GM21619 (cell line): ENCODE measurements around the gene PCED1B.

Experiments
- ATAC-seq: cut with Tn5 transposase; IDR thresholded peaks from one replicate; pipeline ENCODE4 v1.9.1; 2021; ENCODE audit not compliant: unreplicated experiment

The PCED1B gene

DNA sequence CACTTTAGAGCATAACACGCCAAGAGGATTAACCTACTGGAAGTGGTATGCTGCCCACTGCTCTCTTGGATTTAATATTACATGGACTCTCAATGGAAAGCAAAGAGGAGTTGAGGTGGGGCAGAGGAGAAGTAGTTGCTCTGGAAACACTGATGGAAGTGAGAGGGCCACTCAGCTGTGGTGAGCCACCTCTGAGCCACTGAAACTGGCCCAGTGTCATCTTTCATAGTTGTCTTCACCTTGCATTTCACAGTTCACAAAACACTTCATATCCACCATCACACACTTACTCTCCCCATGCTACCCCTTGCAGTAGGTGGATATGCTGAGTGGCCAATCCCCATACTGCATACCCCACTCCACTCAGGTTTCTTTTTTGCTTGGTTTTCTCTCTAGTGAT, 12.2 kb upstream of the PCED1B start:
- no peak for ATAC-seq

DNA sequence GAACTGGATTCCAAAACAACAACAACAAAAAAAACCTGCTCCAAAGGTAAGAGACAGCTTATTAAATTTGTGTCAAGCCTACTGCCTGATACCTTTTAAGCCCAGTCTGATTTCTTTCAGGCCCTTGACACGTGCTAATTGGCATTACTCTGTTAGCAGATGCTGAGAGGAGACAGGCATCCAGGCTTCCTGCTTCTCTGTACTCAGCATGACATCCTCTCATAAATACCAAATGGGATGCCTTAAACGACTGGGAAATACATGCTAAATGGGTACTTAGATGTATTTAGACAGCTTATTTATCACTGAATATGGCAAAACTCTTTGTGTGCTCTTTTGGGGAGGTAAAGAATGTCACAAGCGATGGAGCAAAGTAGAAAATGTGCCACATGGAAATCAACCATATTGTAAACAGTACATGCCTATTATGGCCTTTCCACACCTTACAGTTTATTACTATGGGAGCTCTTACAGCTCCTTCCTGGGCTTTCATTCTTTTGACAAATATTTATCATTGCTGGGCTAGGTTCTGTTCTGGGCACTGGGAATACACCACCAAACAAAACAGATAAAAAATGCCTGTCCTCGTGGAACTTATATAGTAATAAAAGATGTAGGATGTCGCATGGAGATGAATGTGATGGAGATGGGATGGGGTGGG, 11.5 kb upstream of the PCED1B start:
- no peak for ATAC-seq

DNA sequence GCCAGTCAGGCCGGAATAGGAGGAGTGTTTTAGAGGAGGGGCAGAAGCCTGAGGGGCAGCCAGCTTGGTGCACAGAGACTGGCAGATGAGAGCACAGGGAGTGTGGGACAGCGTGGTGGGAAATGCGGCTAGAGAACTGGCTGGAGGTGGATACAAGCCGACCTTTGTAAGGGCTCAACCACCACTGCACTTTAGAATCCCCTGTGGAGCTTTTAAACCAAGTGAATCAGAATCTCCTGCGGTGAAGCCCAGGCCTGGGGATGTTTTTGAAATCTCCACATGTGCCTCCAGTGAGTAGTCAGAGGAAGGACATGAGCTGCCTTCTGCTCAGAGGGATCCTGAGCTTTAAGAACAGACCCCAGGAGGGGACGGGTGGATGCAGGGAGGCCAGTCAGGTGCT, 10.9 kb upstream of the PCED1B start:
- ATAC-seq: no peak

DNA sequence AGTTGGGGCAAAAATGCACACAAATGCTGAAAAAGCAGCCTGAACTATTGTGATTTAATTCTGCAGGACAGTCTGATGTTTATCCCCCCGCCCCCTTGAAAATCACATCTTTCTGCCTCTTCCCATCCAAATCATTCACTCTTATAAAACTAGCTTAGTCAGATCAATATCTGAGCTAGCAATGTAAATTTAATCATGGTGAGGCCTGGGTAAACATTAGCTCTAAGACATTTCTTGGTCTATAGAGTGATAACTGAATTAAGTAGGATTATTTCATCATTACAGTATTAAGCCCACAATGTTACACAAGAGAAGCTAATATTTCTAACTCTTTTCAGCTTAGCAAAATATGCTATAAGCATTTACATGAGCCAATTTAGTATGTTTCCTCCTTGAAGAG, 9.1 kb upstream of the PCED1B start:
- no peak for ATAC-seq

DNA sequence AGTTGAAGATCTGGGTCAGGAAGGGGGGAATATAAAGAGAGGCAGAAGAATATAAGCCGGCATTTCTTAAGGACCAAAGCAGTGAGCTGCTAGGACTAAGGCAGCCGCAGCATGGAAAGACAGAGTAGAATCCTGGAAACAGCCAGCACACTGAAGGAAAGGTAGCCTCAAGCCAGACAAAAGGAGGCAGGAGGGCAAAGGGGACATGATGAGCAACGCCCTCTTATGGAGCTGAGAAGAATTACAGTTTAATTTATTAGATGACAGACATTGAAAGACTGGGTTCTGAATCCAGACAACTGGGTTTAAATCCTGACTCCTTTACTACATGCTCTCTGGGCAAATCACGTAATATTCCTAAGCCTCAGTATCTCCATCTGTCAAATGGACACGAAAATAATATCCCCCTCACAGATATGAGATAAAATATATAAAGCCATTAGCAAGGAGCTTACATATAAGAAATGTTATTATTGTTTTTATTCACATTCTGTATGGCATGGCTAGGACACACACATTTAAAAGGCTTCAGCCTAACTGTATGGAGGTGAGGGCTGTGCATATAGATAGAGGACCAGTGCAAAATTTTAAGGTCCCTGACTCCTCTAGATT, 8.1 kb upstream of the PCED1B start:
- no peak for ATAC-seq

DNA sequence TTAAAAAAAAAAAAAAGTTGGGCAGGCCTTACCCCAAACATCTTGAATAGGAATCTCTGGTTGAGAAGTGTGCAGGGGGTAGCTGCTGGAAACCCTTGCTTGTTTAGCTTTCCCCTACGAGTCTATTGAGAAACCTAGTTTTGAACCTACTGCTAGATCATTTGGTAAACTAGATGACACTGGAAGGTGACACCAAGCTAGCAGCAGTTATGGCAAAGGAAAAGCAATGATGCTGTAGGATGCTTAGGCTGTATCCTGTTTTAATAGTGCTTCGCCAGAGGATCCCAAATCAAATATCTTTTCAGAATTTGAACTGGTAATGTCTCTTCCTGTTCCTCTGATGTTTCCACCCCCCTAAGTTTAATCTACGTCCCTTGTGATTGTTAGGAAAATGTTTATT, 5.5 kb upstream of the PCED1B start:
- no peak for ATAC-seq

DNA sequence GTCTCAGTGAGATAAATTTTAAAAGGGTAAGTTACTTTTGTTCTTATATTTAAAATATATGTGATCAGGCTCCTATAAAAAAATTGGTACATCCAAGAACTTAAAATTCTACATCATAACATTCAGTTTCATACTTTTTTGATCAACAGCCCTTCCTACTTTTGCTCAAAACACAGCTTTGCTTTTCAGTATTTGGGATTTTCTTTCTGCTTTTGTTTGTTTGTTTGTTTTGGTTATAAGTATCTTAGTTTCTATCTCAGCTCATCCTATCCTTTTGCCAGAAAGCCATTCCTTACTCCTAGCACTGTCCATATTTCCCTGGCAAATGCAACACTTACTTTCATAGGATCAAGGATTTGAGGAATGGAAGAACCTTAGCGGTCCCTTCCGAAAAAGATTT, 4.7 kb upstream of the PCED1B start:
- ATAC-seq: no peak

DNA sequence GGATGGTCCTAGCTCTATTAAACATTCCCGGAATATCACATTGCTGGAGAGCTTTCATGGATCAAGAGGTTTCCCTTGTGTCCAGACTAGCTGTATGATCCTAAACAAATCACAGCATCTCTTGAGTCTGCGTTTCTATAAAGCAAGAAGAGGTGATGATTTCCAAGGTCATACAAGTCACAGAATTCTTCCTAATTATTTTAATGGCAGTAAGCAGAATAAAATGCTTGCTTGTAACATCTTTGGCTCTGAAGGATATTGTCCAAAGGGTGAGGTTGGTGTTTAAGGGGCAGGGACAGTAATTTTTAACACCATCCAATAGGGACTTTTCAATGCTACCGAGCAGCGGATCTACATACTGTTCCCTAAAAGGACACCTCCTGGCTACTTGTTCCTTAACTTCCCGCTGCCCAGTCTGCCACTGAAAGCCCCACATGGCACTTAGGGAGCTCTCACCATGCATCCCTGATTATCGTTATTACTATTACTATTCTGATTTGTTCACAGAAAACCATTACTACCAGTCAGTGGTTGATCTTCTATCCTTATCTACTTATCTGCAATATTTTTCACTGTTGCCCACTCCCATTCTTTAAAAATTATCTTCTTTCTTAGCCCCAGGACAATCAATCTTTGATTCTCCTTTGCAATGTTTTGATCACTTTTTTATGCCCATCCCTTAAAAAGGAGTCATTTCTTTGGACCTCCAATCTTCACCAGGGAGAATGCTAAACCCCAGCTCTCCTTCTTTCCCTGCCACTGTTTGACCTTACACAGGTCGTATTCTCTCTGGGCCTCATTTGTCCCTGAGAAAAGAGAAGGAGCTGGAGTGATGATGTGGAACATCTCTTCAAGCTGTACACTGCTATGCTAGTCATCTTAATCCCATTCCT, 4.0 kb upstream of the PCED1B start:
- ATAC-seq: no peak

DNA sequence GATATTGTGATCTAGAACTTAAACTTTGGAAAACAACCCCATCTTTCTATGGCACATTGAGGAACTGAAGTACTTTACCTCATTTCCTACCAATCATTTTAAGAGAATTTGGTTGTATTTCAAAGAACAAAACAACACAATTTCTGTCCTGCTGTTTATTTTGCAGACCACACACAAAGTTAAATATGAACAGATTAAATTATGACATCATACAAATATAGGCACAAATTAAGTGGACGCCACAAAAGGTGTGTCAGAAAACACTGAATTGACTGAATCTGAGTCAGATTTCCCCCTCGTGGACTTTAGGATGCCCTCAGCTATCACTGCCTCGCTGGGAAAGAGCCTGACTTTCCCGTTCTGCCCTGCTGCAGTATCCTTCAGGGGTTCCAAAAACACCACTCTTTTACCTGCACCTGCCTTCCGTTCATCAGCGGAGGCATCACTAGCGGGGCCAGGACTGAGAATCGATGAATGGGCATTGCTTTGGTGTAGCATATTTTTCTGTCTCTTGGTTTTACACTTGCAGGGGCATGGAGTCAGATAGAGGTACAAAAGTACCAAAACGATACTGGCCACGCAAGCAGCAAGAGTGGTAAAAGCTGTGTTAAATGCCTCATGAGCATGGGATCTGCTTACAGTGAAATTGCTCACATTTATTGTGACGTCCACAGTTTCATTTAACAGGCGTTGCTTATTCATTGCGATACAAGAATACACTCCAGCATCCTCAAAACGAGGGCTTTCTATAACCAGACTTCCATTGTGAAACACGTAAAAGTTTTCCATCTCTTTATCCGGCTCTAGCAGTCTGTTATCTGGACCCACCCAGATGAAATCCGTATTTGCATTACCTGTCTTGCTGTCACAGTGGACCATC, 2.0 kb upstream of the PCED1B start:
- ATAC-seq: no peak

DNA sequence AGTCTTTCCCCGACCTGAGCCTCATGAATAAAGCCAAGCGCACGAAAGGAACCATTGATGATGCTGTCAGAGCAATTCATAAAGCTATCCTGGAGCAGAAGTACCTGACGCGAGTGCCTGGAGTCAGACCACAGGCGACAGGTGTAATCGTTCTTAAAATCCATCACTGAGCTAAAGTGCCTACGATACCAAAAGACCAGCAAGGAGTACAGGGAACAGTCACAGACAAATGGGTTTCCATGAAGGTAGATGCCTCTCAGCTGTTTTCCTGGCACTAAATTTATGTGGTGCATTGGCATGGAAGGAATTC, 1.4 kb upstream of the PCED1B start:
- ATAC-seq: no peak

DNA sequence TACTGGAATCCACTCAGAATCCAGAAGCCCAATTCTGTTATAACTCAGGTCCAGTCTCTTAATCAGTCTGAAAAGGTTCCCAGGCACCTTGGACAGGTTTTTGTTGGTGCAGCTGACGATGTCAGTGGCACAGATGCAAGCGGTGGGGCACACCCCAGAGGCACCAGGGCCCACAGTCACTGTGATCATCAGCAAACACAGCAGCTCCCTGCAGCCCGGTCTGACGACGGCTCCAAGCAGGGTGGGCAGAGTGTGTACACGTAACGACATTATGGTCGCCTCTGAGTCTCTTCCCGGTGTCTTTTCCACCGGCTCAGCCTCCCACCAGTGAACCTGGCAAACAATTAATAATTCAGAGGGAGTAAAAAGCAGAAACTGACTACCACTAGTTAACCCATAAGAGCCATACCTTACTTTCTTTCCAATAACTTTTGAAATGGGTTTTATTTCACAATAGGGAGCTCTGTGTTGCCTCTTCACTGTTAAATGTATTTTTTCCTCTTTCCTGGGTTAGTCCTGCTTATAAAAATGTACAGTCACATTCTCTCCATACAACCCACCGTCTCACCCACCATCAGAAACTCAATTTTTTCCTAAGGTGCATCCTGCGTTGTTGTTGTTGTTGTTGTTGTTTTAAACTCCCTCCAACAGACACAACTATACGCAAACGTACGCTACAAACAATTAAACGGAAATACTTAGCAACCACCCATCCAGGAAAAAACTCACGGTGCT, 521 bp upstream of the PCED1B start:
- ATAC-seq: no peak

DNA sequence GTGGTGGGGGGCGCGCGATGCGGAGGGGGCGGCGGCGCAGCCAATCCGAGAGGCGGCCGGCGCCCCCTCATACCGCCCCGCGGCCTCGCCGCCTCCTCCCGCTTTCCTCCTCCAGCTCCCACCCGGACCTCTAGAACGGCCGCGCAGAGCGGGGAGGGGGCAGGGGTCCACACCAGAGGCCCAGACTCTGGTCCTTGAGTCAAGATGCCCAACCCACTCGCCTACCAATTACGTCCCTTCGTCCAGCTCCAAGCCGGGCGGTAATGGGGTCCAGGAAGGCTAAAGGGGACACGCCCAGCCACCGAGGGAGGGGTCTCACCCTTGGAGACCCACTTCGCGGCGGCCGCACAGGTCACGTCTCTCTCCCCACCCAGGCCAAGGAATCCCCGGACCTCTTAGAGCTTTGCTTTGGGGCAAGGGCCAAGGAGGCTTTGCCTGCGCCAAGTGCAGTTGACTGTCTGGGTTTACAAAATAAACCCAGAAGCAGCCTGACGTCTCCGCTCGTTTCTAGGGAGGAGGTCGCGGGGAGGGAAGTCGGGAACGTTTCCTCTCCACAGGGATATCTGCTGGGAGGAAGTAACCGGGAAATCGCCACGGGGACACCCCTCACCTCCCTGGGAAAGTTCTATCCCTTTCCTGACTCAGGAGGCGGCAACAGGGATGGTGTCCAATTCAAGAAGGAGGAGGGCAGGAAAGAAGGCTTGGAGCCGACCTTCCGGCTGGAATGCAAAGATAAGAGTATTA, 732 bp downstream of the PCED1B start:
- ATAC-seq: peak; percentile 30

DNA sequence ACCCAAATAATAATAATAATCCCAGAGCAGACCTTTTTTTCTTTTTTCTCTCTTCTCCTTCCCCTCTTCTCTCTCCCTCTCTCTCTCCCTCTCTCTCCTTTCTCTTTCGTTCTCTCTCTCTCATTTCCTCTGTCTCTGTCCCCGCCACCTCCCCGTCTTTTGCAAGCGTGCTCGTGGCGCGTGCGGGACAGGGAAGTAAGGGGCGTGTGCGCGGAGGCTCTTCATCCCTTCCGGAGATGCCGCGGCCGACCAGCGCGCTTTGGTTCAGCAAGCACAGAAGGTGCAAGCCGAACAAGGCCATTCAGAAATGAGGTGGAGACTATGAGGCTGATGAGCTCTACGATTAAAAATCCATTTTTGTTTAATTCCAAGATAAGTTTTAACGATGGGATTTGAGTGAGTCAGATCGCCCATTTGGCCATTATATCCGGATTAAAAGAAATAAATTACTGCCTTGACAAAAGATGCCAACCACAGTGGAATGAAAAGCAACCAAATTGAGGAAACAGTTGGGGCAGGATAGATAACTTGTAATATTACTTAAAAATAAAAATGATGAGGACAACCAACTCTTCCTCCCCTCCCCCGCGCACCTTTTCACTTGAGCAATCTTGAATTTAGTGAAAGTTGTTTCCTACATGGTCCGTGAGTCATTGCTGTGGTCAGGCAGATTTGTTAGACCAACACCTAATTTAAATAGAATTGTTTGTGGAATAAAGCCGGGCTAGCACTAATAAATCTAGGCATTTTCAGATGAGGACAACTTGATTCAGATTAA, 1.5 kb downstream of the PCED1B start:
- ATAC-seq: no peak

DNA sequence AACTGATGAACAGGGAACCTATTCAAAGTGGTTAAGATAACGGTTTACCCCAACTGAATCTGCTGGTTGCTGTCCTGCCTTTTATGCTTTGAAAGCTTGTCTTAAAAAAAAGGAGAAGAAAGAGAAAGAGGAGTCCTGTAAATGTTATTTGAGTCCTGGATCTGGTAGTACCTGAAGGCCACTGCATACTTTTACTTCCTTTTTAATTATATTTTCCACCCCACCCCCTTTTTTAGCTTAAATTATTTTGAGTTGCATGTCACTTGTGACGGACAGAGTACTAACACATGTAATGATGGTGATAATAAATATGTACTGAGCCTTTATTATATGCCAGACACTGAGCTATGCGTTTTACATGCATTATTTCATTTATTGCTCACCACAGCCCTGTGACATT, 2.9 kb downstream of the PCED1B start:
- ATAC-seq: no peak

DNA sequence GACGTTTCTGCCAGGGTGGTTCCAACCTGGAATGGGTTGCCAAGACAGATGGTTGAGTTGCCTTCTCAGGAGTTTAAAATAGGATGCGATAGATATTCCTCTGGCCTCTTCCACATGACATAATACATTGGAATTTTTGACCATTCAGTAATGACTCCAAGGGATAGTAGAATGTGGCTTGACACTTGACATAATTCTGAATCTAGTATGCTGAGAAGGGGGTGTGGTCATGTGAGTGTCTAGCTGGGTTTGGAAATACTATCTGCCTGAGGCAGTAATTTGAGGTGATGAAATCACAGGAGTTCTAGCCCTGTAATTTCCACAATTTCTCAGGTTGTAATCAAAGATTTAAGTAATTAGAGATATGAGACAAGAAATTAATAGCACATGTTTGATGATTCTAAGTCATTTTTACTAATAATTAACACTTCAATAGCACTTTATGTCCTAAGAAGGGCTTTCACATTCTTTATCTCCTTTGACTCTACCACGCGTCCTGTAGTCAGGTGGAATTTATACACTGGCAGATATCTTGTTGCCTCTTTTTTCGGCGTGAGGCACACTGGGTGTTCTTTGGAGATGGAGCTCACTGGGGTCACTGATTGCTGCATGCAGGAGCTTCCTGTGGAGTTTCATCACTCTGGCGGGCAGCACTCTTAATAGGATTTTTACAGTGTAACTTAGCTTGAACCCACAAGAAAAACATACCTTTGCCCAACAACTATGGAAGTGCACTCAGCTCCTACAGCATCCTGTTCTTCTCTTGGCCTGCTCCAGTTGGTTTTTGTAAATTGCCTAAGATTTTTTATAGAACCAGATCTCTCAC, 3.6 kb downstream of the PCED1B start:
- no peak for ATAC-seq

DNA sequence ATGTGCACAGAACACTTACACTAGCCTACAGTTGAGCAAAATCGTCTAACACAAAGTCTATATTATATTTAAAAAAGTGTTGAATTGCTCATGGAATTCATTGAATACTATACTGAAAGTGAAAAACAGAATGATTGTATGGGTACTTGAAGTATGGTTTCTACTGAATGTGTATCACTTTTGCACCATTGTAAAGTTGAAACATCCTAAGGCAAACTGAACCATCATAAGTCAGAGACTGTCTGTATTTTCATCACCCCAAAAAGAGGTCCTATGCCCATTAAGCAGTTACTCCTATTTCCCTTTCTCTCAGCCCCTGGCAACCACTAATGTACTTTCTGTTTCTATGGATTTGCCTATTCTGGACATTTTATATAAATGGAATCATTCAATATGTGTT, 4.8 kb downstream of the PCED1B start:
- no peak for ATAC-seq

DNA sequence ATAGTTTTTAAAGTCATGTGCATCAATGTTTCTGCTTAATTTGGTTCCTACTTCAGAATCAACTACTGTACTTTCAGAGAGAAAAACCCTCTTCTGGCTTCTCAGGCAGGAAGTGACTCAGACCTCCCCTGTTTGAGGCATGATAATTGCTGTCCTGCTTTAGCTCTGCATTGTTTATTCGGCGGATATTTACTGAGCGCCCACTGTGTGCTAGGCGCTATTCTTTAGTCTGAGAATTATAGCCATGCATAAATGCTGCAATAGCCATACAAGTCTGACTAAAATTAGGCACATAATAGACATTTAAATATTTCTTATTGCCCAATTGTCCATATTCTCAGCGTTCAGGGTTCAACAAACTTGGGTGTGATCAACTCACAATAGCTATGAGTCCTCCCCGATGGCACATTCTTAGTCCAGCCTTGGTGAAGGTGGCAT, 6.4 kb downstream of the PCED1B start:
- no peak for ATAC-seq

DNA sequence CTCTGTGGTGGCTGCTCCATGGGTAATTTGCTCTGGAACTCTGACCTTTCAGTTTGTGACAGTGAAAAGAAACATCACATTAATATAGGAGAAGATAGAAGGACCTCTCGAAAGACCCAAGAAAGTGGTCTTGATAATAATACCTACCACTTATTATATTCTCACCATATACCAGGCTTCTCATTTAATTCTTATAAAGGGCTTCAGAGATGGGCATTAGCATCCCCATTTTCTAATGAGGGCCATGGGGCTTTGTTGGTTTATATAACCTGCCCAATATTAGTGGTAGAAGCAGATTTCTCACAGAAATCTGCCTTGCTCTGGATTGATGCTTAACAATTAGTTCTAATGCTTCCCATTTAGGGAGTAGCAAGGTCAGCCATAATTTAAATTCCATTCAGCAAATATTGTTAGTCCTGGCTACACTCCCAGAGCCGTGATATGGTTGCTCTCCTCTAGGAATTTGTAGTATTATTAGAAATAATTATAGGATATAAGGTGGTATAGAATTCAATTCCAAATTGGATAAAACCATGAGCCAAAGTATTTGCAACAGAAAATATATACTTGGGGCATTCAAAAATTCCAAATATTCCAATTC, 7.8 kb downstream of the PCED1B start:
- ATAC-seq: no peak
